Measurements from ENCODE around the gene RPS18. TPM values are rescaled to one million over a fixed set of nuclear protein-coding genes. Genes with fewer than 3 reads are reported as not detected.

Gene RPS18
- total RNA-seq, result 3,808 TPM

GRCh38 chr6:33271468-33272274 is at the start of gene RPS18, which contains the start of gene VPS52:
RPS18 (plus strand) TSS chr6:33272075; CDS start chr6:33272120, 45 bp downstream.
VPS52 (minus strand) TSS chr6:33271876; CDS start chr6:33271675, 201 bp downstream.

GRCh38 chr6:33276864-33277662 is 5.2 kb downstream of the RPS18 start, which contains the start of gene B3GALT4:
B3GALT4 (plus strand) TSS chr6:33277123; CDS start chr6:33277420, 297 bp downstream.

GRCh38 chr6:33288921-33289783 is 17.3 kb downstream of the RPS18 start, which contains the start of the genes PFDN6 and WDR46:
PFDN6 (plus strand) TSS chr6:33289601; CDS start chr6:33289857, 256 bp downstream.
WDR46 (minus strand) TSS chr6:33289239; CDS start chr6:33289170, 69 bp downstream.

DNA sequence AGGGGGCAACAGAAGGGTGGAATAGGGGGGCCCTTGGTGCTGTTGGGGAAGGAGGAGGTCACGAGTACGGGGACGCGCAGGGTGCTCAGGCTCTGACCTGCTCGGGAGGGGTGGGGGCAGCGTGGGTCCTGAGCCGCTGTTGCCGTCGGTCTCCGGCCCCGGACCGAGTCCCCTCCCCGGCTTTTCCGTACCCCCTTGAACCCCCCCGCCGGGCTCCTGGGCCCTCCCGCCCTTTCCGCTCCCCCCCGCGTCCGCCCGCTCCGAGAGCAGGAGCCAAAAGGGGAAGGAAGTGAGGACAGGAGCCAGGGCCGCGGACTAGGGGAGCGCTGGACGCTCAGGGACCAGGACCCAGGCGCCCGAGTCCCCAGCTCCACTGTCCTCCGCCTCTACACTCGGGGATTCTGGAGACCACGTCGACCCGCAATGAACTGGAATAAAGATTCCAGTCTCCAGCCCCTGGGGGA is 26.9 kb downstream of the RPS18 start, which contains the start of gene RGL2:
Gene RGL2 (minus strand): TSS at position 170 of the 464 bp plus-strand sequence. CDS start 332 bp downstream, outside the sequence.

DNA sequence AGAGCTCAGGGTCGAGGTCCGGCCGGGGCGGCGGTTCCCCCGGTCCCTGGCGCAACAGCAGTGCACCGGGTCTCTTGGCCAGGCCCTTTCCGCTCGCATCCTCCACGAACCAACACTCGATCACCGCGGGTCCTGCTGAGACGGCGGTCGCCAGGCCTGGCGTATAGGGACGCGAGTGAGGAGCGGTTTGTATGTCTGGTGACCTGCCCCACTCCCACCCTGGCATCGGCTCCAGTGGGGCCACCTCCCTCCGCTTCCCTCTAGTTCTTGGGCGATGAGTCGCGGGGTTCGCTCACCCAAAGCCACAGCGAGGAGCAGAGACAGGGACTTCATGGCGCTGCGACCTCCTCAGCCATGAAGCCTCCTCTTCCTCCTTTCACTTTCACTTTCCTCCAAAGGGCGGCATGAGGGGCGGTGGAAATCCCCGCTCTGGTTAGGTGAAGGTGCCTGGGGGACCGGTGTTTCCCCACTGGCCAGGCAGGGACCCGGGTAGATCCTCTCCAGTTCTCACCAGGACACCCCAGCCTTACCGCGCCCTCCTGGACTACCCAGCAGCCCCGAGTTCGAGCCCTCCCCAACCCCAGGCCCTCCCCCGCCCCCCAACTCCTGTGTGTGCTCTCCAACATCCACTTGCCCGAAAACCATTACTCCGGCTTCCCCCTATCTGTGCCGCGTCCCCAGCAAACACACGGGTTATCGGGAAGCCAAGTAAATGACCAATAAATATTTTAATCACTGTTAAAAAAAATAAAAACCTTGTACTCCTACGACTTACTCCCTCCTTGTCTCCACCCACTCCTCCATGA is 42.0 kb downstream of the RPS18 start, which contains the start of gene TAPBP:
Gene TAPBP (minus strand): TSS at position 370 of the 806 bp plus-strand sequence. CDS start 37 bp downstream, at position 333.

DNA sequence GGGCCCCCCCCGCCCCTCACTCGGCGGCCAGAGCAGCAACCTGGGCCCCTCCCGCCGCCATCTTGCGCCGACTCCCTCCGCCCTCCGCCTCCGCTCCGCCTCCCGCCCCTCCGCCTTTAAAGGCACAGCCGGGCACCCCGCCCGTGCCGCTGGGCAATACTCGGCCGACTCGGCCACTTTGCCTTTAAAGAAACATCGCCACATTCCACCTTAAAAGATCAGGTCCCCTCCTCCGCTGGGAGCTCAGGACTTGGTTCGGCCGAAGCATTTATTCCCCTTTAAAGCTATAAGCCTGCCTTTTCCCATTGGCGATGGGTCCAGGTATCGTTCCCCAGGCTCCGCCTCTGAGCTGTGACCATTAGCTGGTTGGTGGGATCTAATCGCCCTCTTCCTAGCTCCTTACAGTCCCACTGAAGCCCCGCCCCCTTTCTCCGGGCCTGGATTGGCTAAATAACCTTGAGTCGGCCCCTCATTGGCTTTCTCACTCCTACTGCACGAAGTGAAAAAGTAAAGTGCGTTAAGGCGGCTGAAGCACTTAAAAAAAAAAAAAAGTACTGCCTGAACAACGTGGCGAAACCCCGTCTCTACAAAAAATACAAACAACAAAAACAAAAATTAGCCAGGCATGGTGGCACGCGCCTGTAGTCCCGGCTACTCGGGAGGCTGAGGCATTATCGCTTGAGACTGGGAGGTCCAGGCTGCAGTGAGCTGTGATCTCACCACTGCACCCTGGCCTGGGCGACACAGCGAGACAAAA is 46.0 kb downstream of the RPS18 start, which contains the start of gene ZBTB22:
Gene ZBTB22 (minus strand): TSS at position 76 of the 757 bp plus-strand sequence. CDS start 828 bp downstream, outside the sequence.

Other genes with a start within 250 kb of the RPS18 start
- gene HLA-DPA1, start 198.4 kb upstream of the RPS18 start, total RNA-seq, result 0.94 TPM
- gene HLA-DPB1, start 196.1 kb upstream of the RPS18 start, total RNA-seq, result 1.9 TPM
- gene COL11A2, start 79.6 kb upstream of the RPS18 start, total RNA-seq, result 3.4 TPM
- 33.2 TPM for gene RXRB, start 71.4 kb upstream of the RPS18 start, total RNA-seq
- gene SLC39A7, start 71.2 kb upstream of the RPS18 start, total RNA-seq, result 36.9 TPM
- gene HSD17B8, start 67.4 kb upstream of the RPS18 start, total RNA-seq, result 4.4 TPM
- 21.9 TPM for gene RING1, start 63.6 kb upstream of the RPS18 start, total RNA-seq
- gene VPS52, start 199 bp upstream of the RPS18 start, total RNA-seq, result 47.6 TPM
- gene B3GALT4, start 5.0 kb downstream of the RPS18 start, total RNA-seq, result 12.8 TPM
- gene WDR46, start 17.2 kb downstream of the RPS18 start, total RNA-seq, result 39.4 TPM
- 18.5 TPM for gene PFDN6, start 17.5 kb downstream of the RPS18 start, total RNA-seq
- gene RGL2, start 26.9 kb downstream of the RPS18 start, total RNA-seq, result 22.8 TPM
- 12.2 TPM for gene TAPBP, start 42.0 kb downstream of the RPS18 start, total RNA-seq
- gene ZBTB22, start 45.7 kb downstream of the RPS18 start, total RNA-seq, result 24.7 TPM
- gene DAXX, start 50.9 kb downstream of the RPS18 start, total RNA-seq, result 25.0 TPM
- 7.8 TPM for gene KIFC1, start 119.7 kb downstream of the RPS18 start, total RNA-seq
- gene PHF1, start 138.9 kb downstream of the RPS18 start, total RNA-seq, result 32.9 TPM
- gene CUTA, start 146.0 kb downstream of the RPS18 start, total RNA-seq, result 59.8 TPM
- gene SYNGAP1, start 148.0 kb downstream of the RPS18 start, total RNA-seq, result 48.8 TPM
- gene ZBTB9, start 182.5 kb downstream of the RPS18 start, total RNA-seq, result 8.1 TPM